ENCODE measurements around the gene SLC16A3. TPM values are rescaled to one million over a fixed set of nuclear protein-coding genes. Genes with fewer than 3 reads are reported as not detected.

The SLC16A3 gene
- total and polyA plus RNA-seq, 9 of the 15 experiments (the other 6 are each of a cell fraction or from before 2014, with no cell fraction given), result 0.11 to 5.4 (median 1.2) TPM; not detected in 2

DNA sequence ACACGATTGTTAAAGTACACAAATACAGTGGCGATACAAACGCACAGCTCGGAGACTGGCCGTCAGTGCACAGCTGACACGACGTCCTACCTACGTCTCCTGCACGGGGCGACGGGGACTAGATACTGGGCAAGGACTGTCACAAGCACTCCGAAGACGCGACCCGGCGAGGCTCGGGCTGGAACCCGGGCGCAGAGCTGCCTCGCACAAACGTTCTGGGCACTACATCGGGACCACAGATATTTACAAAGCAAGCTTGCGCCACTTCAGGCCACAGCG is 13.8 kb downstream of the SLC16A3 start:
- ATAC-seq (no peak), DNase-seq (ENCODE audit: extremely low read depth in 1 of 4, low spot score in 3 of 4) (no peak), FAIRE-seq (no peak)
- no peaks in the 10 kb centered on the region for H3K27me3 ChIP-seq (ENCODE audit: control insufficient read depth in 2 of 2, insufficient read depth in 2 of 2, low read length in 2 of 2)
- peaks cover 44 to 91% of the 10 kb centered on the region in 2 experiments for H3K4me1 ChIP-seq (replicated peaks in 1 of 2; ENCODE audit: control insufficient read depth in 2 of 2, insufficient read depth in 2 of 2, low read length in 2 of 2)
- CTCF ChIA-PET (ENCODE audit: low intra/inter-chr PET ratio), result no interaction called here
- peaks cover 65% of the 10 kb centered on the region for H3K36me3 ChIP-seq (ENCODE audit: control insufficient read depth, insufficient read depth, low read length)
- no peak overlapping the region for H2AFZ ChIP-seq (ENCODE audit: low read depth, low read length)
- peak overlapping the region; percentile 50 to 90 for H3K9ac ChIP-seq (ENCODE audit: insufficient read depth in 1 of 2, low read depth in 2 of 2, low read length in 2 of 2)
- H3K4me2 ChIP-seq (ENCODE audit: insufficient read depth, low read length), result peak overlapping the region; percentile 50; the same call in 1 of the 2 replicates
- H4K20me1 ChIP-seq (replicated peaks; ENCODE audit: control insufficient read depth, insufficient read depth, low read length), result 0 out of 2 replicates have a peak, but pooled peaks cover 2% of the 10 kb centered on the region
- intact Hi-C loops (cut with micrococcal nuclease) (no loop called here), in situ Hi-C loops (cut with MboI) (loop anchor here (5.0 kb wide), 1 partner anchor 65 kb away; no protein-coding TSS in a partner anchor)
- WGBS (ENCODE audit: insufficient coverage, low coverage, missing lambda C conversion rate), result 89% methylated on average over 22 of the region's 24 CpGs
- no peak overlapping the region for H3K4me3 ChIP-seq
- peaks cover 48% of the 10 kb centered on the region for H3K79me2 ChIP-seq (ENCODE audit: control insufficient read depth, insufficient read depth, low read length)
- BruUV-seq (replicated peaks), result no TSS peak
- H3K27ac ChIP-seq (ENCODE audit: extremely low read depth, low read depth, low read length), result peak overlapping the region; percentile 76
- TF ChIP-seq CBFA2T2 (conservative IDR thresholded peaks at IDR 0.05) (no peak), POLR2A (conservative IDR thresholded peaks at IDR 0.05) (0 out of 2 replicates have a peak, but pooled peaks have one; percentile 19), ZNF766 (CRISPR knock-in tag; conservative IDR thresholded peaks at IDR 0.05) (no peak), RBFOX2 (IDR thresholded peaks at IDR 0.05; ENCODE audit: low read depth, low read length) (0 out of 2 replicates have a peak, but pooled peaks have one; percentile 17), ZFX (CRISPR knock-in tag; IDR thresholded peaks at IDR 0.05) (0 out of 2 replicates have a peak, but pooled peaks have one; percentile 7)
- TF ChIP-seq, protein P1, sequence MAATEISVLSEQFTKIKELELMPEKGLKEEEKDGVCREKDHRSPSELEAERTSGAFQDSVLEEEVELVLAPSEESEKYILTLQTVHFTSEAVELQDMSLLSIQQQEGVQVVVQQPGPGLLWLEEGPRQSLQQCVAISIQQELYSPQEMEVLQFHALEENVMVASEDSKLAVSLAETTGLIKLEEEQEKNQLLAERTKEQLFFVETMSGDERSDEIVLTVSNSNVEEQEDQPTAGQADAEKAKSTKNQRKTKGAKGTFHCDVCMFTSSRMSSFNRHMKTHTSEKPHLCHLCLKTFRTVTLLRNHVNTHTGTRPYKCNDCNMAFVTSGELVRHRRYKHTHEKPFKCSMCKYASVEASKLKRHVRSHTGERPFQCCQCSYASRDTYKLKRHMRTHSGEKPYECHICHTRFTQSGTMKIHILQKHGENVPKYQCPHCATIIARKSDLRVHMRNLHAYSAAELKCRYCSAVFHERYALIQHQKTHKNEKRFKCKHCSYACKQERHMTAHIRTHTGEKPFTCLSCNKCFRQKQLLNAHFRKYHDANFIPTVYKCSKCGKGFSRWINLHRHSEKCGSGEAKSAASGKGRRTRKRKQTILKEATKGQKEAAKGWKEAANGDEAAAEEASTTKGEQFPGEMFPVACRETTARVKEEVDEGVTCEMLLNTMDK (IDR thresholded peaks at IDR 0.05; ENCODE audit: borderline replicate concordance, insufficient read depth, low read depth, low read length, poor library complexity, severe bottlenecking), result no peak
- H3K9me1 ChIP-seq (ENCODE audit: control insufficient read depth, insufficient read depth, low read length), result no peaks in the 10 kb centered on the region
- POLR2A ChIA-PET, result interaction anchor here (0.6 to 2.7 kb wide), 9 partner anchors 8 to 103 kb away, joined by 3 to 20 read pairs (median 6); no protein-coding TSS in a partner anchor
- no peaks in the 10 kb centered on the region for H3K9me3 ChIP-seq (replicated peaks; ENCODE audit: control insufficient read depth, insufficient read depth, low read depth, low read length)
